Jurkat, Clone E6-1 (cell line): ENCODE data around the gene MAST4.

Experiments
- DNase-seq: peaks from one replicate; pipeline ENCODE4 v3.0.0-alpha.2; 2011; ENCODE audit warnings: low read depth, low spot score
- H3K4me3 ChIP-seq: 2 replicates; pipeline ENCODE4 v1.5.1; 2011; ENCODE audit warnings: mild to moderate bottlenecking, low read length, control low read depth, moderate library complexity

Gene MAST4

GRCh38 chr5:66850354-66851075 lies 254.3 kb downstream of the MAST4 start:
- H3K4me3 ChIP-seq: no peak overlapping the region
- DNase-seq: no peak

DNA sequence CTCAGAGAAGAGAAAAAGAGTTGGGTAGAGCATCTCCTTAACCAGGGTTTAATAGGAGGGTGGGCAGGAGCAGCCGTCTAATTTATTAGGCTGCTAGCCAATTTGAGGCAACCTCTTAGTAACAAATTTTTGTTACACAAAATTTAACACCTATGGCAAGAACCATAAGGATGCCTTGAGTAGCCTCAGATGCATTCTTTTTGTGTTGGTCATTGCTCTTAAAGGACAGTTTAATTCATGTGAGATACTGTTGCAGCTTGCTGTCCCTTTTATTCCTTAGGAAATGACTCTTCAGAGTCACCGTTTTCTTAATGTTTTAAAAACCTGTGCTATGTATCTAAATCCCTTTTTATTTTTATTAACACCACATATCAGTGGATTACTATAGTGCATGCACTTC lies 255.1 kb downstream of the MAST4 start:
- H3K4me3 ChIP-seq: no peak overlapping the region
- no peak for DNase-seq

- H3K4me3 ChIP-seq: no peak overlapping the region
- no peak for DNase-seq
Observed at GRCh38 chr5:66854416-66854815, 258.2 kb downstream of the MAST4 start.

DNA sequence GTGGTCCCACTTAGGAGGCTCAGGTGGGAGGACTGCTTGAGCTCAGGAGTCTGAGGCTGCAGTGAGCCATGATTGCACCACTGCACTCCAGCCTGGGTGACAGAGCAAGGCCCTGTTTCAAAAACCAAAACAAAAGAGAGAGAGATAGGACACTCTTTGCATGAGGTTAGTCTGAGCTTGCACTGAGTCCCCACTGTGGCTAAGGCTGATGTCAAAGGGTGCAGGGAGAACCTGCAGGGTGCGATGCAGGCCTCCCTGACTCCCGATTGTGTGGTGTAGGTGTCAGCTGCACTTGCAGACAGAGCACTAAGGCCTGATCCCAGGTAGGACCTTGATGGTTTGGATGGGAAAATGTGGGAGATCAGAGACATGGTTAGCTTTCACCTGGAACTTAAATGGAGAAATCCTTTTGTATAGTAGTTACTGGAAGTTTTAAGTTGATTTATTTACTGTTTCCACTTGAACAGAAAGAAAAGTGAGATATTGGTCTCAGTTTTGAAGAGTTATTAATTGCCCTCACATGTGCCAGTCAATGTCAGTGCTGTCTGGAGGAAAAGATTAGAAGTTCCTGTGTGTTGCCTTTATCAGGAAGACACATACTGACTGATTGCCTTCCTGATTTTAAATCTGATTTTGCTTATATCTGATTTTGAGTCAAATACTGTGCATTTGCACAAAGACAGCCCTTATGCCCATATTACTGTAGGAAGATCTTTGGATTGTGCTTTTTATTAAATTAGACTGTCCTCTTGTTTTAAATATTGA lies 260.0 kb downstream of the MAST4 start:
- no peak for DNase-seq
- H3K4me3 ChIP-seq: no peak overlapping the region

- H3K4me3 ChIP-seq: no peak overlapping the region
- no peak for DNase-seq
Observed at GRCh38 chr5:66859526-66859925, 263.3 kb downstream of the MAST4 start.

GRCh38 chr5:66860199-66860975 lies 264.2 kb downstream of the MAST4 start:
- no peak for DNase-seq
- no peak overlapping the region for H3K4me3 ChIP-seq

DNA sequence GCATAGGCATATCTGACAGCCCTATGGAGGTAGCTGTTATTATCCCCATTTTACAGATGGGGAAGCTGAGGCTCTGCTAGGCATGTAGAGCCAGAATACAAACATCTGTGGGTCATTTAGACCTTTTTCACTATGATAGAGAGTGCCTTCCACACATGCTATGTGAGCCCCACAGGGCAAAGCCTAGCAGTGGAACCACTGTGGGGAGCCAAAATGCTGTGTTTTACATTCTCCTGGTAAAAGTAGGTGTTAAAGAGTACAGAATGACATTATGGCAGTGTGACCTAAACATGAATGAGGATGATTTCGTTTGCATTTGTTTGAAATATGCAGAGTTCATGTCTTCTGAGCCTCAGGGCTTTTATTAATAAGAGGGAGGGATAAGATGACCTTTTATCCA lies 265.2 kb downstream of the MAST4 start:
- no peak for DNase-seq
- no peak overlapping the region for H3K4me3 ChIP-seq

DNA sequence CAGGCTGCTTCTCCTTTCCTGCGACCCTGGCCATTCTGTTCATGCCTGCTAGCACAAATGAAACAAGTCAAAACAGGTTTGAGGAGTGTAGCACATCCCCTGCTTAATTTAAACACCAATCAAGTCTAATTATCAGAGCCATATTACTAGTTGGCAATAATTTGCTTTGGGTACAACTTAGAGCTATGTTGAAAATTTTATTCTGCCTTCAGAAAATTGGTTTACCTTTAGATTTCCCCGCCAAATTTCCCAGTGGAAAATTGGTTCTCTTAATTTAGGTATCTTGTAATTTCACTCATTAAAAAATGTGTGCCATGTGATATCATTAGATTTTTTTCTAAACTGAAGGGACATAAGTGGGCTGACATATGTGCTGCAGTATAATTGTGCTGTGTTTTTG lies 265.8 kb downstream of the MAST4 start:
- DNase-seq: no peak
- no peak overlapping the region for H3K4me3 ChIP-seq

- no peak overlapping the region for H3K4me3 ChIP-seq
- no peak for DNase-seq
Observed at GRCh38 chr5:66863243-66864170, 267.3 kb downstream of the MAST4 start.

- DNase-seq: no peak
- no peak overlapping the region for H3K4me3 ChIP-seq
Observed at GRCh38 chr5:66864240-66864884, 268.2 kb downstream of the MAST4 start.

- H3K4me3 ChIP-seq: no peak overlapping the region
- DNase-seq: no peak
Observed at GRCh38 chr5:66867618-66868322, 271.6 kb downstream of the MAST4 start.

- H3K4me3 ChIP-seq: no peak overlapping the region
- no peak for DNase-seq
Observed at GRCh38 chr5:66869347-66869746, 273.2 kb downstream of the MAST4 start.

- H3K4me3 ChIP-seq: no peak overlapping the region
- DNase-seq: no peak
Observed at GRCh38 chr5:66870708-66871107, 274.5 kb downstream of the MAST4 start.

DNA sequence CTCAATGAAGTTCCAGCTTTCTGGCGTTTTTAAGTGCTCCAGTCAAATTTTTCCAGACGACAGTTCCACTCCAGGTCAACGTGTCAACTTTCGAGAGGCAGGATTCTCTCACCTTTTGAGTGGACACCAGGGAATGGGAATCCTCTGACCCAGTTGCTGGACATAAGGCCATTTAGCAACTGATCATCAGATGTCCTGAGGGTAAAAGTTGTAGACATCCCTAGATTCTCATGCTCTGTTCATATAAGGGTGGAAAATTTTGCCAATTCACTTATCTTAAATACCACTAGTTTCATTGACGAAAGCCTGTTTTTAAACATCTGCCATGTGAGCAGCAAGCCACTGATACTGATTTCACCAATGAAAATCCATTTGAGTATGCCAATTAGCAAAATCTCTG lies 275.5 kb downstream of the MAST4 start:
- H3K4me3 ChIP-seq: no peak overlapping the region
- DNase-seq: no peak

- H3K4me3 ChIP-seq: no peak overlapping the region
- no peak for DNase-seq
Observed at GRCh38 chr5:66872736-66873331, 276.6 kb downstream of the MAST4 start.

GRCh38 chr5:66874004-66874403 lies 277.8 kb downstream of the MAST4 start:
- DNase-seq: no peak
- H3K4me3 ChIP-seq: no peak overlapping the region

DNA sequence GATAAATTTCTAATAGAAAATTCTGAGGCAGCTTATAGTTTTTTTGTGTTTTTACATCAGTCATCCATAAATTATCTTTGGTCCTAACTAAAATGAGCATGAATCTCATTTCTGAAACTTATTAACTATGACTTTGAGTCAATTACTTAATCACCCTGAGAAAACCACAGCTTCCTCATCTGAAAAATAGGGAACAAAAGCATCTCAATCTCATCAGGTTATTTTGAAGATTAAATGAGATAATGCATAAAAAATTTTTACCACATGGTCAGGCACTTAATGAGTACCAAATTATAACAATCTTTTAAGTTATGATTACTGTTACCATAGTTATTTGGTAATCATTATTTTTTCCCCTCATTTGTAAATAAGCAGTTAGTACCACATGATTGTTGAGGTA lies 279.1 kb downstream of the MAST4 start:
- no peak for DNase-seq

More for the DNA sequence above, 279.1 kb downstream of the MAST4 start:
- no peak overlapping the region for H3K4me3 ChIP-seq
